ENCODE results near the gene BAIAP2. TPM values are rescaled to one million over a fixed set of nuclear protein-coding genes. Genes with fewer than 3 reads are reported as not detected.

Gene BAIAP2
- total RNA-seq, 1 donor from 2014 or later, result 80.3 TPM

GRCh38 chr17:81042606-81043005 is 7.7 kb downstream of the BAIAP2 start:
- DNase-seq (ENCODE audit: low read depth), result no peak
- no peak overlapping the region for H3K4me3 ChIP-seq (ENCODE audit: low read depth, low read length)
- no peaks in the 10 kb centered on the region for H3K36me3 ChIP-seq (ENCODE audit: control insufficient read depth, insufficient read depth, low read length)
- H3K27me3 ChIP-seq (ENCODE audit: control insufficient read depth, insufficient read depth, low read length), result no peaks in the 10 kb centered on the region
- no peak for TF ChIP-seq CTCF (IDR thresholded peaks at IDR 0.05; ENCODE audit: insufficient read depth, low read length, poor library complexity, severe bottlenecking)

DNA sequence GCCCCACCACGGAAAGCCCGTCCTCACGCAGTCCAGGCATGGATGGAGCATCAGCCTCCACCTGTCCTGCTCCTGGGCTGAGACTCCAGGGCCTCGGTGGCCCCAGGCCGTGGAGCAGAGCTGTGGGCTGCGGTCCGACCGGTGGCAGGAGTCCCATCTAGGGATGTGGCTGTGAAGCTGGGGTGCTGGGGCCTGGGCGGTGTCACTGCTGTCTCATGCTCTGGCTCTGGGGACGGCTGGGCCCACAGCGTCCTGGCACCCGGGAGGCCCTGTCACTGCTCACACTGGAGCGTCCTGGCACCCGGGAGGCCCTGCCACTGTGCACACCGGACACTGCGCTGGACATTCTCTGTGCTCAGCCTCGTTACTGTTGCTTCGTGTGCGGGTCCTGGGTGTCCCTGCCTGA is 8.4 kb downstream of the BAIAP2 start:
- no peaks in the 10 kb centered on the region for H3K36me3 ChIP-seq (ENCODE audit: control insufficient read depth, insufficient read depth, low read length)
- no peak for TF ChIP-seq CTCF (IDR thresholded peaks at IDR 0.05; ENCODE audit: insufficient read depth, low read length, poor library complexity, severe bottlenecking)
- no peaks in the 10 kb centered on the region for H3K27me3 ChIP-seq (ENCODE audit: control insufficient read depth, insufficient read depth, low read length)
- DNase-seq (ENCODE audit: low read depth), result no peak
- H3K4me3 ChIP-seq (ENCODE audit: low read depth, low read length), result no peak overlapping the region

- Histone ChIP-seq H3K27me3 (ENCODE audit: control insufficient read depth, insufficient read depth, low read length) (no peaks in the 10 kb centered on the region), H3K36me3 (ENCODE audit: control insufficient read depth, insufficient read depth, low read length) (no peaks in the 10 kb centered on the region), H3K4me3 (ENCODE audit: low read depth, low read length) (no peak overlapping the region)
- peak; percentile 90 for DNase-seq (ENCODE audit: low read depth)
- no peak for TF ChIP-seq CTCF (IDR thresholded peaks at IDR 0.05; ENCODE audit: insufficient read depth, low read length, poor library complexity, severe bottlenecking)
These were observed 8.9 kb downstream of the BAIAP2 start for GRCh38 chr17:81043725-81044427.

DNA sequence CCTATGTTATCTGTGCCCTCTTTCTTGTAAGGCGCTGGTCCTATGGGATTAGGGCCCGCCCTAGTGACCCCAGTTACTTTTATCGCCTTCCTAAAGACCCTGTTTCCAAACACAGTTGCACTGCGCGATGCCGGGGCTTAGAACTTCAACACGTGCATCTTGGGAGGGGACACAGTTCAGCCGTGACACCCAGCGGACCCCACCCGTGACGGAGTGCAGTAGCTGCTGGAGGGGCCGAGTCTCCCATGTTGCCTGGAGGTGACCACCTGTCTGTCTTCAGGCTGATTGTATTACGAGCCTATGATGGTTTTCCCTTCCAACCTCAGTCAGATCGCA is 9.4 kb downstream of the BAIAP2 start:
- no peak overlapping the region for H3K4me3 ChIP-seq (ENCODE audit: low read depth, low read length)
- no peak for TF ChIP-seq CTCF (IDR thresholded peaks at IDR 0.05; ENCODE audit: insufficient read depth, low read length, poor library complexity, severe bottlenecking)
- no peak for DNase-seq (ENCODE audit: low read depth)
- H3K27me3 ChIP-seq (ENCODE audit: control insufficient read depth, insufficient read depth, low read length), result no peaks in the 10 kb centered on the region
- no peaks in the 10 kb centered on the region for H3K36me3 ChIP-seq (ENCODE audit: control insufficient read depth, insufficient read depth, low read length)

GRCh38 chr17:81044764-81045589 is 10.0 kb downstream of the BAIAP2 start:
- peak; percentile 77 for DNase-seq (ENCODE audit: low read depth)
- Histone ChIP-seq H3K4me3 (ENCODE audit: low read depth, low read length) (no peak overlapping the region), H3K36me3 (ENCODE audit: control insufficient read depth, insufficient read depth, low read length) (no peaks in the 10 kb centered on the region)

More at GRCh38 chr17:81044764-81045589, 10.0 kb downstream of the BAIAP2 start:
- no peak for TF ChIP-seq CTCF (IDR thresholded peaks at IDR 0.05; ENCODE audit: insufficient read depth, low read length, poor library complexity, severe bottlenecking)
- no peaks in the 10 kb centered on the region for H3K27me3 ChIP-seq (ENCODE audit: control insufficient read depth, insufficient read depth, low read length)
